B cell (primary cell): ENCODE results near the gene ENOX1.

Source experiments
- EZH2 ChIP-seq: IDR thresholded peaks from 2 replicates; pipeline ENCODE4 v1.6.1; 2012; ENCODE audit warnings: borderline replicate concordance, low read depth, mild to moderate bottlenecking, moderate library complexity, low read length; ENCODE audit not compliant: insufficient read depth, poor library complexity, severe bottlenecking
- TF ChIP-seq, protein P1 (sequence below): fragments of 200-600 bp; IDR thresholded peaks from one replicate; pipeline ENCODE4 v1.8.0; 2022; ENCODE audit warnings: antibody characterized with exemption, mild to moderate bottlenecking

DNA sequence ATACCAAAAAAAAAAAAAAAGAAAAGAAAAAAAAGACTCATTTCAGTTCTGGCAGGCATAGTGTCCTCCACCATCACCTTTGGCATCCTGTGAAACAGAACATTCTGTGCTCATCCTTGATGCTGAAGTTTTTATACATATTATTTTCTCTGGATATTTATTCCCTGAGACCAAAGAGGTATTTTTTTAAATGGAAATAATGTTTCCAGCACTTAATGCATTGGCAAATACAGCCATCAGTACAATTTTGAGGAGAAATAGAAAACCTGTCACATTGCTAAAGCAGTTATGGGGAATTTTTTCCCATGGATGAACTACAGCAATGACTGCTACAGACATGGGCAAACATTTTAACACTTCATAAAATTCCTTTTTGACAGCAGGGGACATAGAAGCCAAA lies 451.0 kb downstream of the ENOX1 start:
- TF ChIP-seq, protein P1, sequence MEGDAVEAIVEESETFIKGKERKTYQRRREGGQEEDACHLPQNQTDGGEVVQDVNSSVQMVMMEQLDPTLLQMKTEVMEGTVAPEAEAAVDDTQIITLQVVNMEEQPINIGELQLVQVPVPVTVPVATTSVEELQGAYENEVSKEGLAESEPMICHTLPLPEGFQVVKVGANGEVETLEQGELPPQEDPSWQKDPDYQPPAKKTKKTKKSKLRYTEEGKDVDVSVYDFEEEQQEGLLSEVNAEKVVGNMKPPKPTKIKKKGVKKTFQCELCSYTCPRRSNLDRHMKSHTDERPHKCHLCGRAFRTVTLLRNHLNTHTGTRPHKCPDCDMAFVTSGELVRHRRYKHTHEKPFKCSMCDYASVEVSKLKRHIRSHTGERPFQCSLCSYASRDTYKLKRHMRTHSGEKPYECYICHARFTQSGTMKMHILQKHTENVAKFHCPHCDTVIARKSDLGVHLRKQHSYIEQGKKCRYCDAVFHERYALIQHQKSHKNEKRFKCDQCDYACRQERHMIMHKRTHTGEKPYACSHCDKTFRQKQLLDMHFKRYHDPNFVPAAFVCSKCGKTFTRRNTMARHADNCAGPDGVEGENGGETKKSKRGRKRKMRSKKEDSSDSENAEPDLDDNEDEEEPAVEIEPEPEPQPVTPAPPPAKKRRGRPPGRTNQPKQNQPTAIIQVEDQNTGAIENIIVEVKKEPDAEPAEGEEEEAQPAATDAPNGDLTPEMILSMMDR: no peak
- TF ChIP-seq EZH2: no peak
